Medulla oblongata (tissue), 1 donor: ENCODE measurements around the gene MLST8.
"Not testable (repeated sequence)": the region's sequence is repeated elsewhere in the genome, so short reads cannot be mapped to it uniquely, and the experiment has no call there.

ENCODE experiments used
- DNase-seq: peaks from one replicate; pipeline ENCODE4 v3.0.0-alpha.2; 2015; ENCODE audit errors: extremely low spot score

The MLST8 gene

DNA sequence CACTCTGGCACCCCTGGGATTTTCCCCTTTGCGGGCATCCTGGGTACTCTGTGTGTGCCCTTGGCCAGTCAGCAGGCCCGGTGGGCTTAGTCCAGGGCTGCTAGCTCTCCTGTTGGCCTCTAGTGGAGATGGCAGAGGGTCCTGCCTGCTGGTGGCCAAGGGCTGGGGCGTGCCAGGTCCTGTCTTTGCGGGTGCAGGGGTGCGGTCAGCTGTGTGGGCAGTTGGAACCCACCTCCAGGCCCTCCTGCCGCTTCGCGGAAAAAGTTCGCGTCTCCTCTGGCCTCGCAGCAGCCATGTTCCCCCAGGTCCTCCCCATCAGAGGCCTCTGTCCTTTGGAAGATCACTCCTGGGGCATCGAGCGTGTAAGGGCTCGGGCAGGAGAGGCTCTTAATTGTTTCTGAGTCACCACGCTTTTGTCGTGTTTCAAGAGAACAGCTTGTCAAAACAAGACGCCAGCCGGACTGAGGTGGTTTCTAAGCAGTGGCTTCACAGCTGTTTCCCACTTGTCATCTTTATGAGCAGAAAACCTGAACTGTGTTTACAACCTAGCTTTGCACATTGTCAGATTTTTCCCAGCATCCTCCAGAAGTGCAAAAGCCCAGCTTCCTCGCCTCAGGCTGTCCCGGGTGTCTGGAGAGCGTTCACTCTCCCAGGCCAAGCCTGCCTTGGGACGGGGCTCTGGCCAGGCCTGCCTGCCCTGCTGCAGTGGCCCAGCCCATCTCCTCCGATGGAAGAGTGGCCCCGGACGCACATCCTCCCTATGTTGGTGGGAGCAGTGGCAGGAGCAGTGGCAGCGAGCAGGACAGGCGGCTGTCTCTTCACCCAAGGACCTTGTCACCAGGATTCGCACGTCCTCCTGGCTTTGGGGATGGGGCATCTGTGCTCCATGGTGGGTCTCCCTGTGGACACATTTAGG is 26.0 kb downstream of the MLST8 start:
- DNase-seq = no peak

DNA sequence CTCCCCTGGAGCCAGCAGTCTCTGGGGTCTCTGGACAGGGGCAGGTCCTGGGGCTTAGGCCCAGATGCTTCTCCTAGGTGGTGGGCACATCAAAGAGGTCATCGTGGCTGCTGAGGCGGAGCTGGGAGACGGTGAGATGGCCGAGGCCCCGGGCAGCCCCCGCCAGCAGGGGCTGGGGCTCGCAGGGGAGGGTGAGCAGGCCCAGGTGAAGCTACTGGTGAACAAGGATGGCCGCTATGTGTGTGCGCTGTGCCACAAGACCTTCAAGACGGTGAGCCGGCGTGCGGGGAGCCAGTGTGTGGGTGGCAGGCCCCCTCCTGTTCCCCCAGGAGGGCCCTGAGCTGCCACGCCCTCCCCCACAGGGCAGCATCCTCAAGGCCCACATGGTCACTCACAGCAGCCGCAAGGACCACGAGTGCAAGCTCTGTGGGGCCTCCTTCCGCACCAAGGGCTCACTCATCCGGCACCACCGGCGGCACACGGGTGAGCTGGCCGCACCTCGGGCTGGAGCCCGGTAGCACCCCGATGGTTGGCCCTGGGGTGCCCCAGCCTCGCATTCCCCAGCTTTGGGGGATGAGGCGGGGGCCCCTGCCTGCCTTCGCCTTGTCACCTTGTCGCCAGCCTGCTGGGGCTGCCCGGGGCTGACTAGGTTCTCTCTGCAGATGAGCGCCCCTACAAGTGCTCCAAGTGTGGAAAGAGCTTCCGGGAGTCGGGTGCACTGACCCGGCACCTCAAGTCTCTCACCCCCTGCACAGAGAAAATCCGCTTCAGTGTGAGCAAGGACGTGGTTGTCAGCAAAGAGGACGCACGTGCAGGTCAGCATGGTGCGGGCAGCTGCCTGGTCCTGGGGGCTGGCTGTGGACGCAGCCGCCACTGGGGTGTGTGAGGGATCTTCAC is 27.1 kb downstream of the MLST8 start:
- DNase-seq = no peak

DNA sequence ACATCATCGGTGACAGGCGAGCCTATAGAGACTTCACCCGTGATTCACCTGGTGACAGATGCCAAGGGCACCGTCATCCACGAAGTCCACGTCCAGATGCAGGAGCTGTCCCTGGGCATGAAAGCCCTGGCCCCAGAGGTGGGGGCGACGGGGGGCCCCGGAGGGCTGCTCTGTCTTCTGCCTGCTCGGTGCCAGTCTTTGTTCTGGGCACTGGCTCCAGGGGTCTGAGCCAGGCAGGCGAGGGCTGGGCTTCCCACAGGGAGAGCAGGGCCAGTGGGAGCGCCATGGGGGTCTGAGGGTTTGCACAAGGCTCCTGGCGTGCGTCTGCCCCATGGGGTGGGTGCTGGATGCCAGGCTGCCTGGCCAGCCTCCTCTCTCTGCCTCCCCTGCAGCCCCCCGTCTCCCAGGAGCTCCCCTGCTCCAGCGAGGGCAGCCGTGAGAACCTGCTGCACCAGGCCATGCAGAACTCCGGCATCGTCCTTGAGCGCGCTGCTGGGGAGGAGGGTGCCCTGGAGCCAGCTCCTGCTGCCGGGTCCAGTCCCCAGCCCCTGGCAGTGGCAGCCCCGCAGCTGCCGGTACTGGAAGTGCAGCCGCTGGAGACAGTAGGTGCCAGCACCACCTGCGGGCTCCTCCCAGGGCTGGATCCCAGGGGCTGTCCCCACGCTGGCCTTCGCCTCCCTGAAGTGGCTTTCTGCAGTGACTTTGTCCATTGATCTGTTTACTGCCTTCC is 28.0 kb downstream of the MLST8 start:
- DNase-seq = no peak

DNA sequence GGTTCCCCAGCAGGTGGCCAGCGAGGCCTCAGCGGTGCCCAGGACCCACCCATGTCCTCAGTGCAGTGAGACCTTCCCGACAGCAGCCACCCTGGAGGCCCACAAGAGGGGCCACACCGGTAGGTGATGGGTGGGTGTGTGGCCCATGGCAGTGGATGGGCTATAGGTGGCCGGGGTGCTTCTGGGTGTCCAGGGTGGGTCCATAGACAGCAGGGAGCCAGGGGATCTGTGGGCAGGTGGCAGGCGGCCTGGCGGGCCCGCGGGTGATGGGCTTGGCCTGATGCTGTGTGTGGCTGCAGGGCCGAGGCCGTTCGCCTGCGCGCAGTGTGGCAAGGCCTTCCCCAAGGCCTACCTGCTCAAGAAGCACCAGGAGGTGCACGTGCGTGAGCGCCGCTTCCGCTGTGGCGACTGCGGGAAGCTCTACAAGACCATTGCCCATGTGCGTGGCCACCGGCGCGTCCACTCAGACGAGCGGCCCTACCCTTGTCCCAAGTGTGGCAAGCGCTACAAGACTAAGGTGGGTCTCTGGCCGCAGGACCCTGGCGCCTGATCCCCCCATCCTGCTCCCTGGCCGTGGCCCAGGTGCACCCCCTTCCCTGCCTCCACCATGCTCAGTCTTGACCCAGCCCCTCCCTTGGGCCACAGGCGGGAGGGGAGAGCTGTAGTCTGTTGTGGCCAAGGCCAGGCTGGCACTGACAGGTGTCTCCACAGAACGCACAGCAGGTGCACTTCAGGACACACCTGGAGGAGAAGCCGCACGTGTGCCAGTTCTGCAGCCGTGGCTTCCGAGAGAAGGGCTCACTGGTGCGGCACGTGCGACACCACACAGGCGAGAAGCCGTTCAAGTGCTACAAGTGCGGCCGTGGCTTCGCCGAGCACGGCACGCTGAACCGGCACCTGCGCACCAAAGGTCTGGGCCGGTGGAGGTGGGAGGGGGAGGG is 28.9 kb downstream of the MLST8 start:
- no peak for DNase-seq

DNA sequence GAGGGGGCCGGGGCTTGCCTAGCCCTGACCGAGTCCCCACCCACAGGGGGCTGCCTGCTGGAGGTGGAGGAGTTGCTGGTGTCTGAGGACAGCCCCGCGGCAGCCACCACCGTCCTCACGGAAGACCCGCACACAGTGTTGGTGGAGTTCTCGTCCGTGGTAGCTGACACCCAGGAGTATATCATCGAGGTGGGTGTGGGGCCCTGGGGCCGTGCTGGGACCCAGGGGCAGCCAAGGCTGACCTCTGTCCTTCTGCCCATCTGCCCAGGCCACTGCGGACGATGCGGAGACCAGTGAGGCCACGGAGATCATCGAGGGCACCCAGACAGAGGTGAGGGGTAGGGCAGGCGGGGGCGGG is 29.5 kb downstream of the MLST8 start:
- DNase-seq = no peak

DNA sequence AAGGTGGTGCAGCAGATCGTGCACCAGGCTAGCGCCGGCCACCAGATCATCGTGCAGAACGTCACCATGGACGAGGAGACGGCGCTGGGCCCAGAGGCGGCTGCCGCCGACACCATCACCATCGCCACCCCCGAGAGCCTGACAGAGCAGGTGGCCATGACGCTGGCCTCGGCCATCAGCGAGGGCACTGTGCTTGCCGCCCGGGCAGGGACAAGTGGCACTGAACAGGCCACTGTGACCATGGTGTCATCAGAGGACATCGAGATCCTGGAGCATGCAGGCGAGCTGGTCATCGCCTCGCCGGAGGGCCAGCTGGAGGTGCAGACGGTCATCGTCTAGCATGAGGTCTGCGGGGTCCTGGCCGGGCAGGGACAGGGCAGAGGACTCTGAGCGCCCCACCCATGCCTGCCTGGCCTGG is 30.0 kb downstream of the MLST8 start:
- no peak for DNase-seq

DNA sequence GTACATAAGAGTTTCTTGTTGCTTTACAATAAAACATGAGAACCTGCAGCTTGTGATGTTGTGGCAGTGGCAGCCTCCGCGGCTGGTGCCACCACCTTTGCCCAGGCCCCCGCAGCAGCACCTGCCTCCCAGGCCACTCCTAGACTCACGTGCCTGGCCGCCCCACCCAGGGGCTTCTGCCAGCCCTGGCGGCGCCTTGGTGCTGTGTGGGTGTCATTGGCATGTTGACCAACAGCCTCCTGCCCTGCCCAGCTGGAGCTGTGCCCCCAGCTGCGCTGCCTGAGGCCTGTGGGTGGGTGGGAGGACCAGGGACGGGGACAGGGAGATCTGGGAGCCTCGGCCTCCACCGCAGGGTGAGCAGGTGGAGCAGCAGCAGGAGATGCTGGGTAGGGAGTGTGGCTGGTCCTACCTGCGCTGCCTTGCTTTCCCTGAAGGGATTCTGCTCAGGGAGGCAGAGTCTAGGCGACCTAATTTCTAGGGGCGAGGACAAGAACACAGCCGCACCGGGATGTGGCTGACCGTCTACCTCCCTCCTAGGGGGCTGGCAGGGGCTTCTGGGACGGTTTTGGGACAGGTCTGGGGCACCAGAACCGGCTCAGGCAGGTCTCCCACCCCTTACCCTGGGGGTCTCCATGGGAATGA is 30.6 kb downstream of the MLST8 start:
- no peak for DNase-seq

DNA sequence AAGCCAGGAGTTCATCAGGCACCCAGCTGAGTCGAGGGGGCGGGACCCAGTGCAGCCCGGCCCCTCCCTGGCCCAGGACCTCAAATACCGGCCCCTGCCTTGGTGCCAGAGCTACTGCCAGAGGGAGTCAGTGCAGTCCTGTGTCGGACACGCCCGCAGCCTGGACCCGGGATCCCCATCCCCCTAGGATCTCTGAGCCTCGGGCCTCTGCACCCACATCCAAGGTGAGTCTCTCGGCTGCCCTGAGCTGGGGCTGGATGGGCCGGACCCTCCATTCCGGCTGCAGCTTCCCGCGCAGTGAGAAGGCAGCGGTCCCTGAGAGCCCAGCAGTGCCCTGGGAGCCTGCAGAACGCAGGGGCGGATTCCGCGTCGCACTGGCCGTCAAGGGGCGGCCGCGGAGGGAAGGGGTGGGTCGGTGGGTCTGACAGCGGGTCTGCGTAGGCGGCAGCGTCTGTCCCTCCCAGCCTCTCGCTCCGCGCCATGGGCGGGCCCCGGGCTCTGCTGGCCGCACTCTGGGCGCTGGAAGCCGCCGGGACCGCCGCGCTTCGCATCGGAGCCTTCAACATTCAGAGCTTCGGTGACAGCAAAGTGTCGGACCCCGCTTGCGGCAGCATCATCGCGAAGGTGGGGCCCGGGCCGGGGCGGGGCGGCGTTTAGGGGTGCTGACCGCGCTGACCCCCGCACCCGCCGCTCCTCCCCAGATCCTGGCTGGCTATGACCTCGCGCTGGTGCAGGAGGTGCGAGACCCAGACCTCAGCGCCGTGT is 31.3 kb downstream of the MLST8 start, which contains the start of gene DNASE1L2:
TSS of gene DNASE1L2 (plus strand) at position 108 of the 765 bp plus-strand sequence. CDS start at position 481, 373 bp downstream.
- DNase-seq = no peak

DNA sequence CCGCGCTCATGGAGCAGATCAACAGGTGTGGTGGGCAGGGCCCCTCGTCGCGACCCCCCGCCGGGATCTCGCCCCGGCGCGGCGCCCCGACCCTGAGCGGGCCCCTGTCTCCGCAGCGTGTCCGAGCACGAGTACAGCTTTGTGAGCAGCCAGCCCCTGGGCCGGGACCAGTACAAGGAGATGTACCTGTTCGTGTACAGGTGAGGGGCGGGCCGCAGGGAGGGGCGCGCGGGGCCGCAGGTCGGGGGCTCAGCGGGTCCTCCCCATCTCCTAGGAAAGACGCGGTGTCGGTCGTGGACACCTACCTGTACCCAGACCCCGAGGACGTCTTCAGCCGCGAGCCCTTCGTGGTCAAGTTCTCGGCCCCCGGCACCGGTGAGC is 31.8 kb downstream of the MLST8 start:
- DNase-seq = no peak

DNA sequence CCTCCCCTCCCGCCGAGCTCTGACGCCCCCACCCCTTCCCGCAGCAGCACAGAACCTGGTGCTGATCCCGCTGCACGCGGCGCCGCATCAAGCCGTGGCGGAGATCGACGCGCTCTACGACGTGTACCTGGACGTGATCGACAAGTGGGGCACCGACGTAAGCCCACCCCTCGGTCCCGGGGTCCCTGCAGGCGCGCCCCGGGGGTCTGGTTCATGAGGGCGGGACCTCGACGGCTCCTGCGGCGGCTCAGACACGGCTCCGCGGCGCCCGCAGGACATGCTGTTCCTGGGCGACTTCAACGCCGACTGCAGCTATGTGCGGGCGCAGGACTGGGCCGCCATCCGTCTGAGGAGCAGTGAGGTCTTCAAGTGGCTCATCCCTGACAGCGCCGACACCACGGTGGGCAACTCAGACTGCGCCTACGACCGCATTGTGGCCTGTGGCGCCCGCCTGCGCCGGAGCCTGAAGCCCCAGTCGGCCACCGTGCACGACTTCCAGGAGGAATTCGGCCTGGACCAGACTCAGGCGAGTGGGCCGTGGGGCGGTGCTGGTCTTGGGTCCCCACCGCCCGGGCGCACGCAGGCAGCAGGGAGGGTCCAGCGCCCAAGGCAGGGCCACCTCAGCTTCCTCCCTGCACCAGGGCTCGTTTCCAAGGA is 32.4 kb downstream of the MLST8 start:
- no peak for DNase-seq

DNA sequence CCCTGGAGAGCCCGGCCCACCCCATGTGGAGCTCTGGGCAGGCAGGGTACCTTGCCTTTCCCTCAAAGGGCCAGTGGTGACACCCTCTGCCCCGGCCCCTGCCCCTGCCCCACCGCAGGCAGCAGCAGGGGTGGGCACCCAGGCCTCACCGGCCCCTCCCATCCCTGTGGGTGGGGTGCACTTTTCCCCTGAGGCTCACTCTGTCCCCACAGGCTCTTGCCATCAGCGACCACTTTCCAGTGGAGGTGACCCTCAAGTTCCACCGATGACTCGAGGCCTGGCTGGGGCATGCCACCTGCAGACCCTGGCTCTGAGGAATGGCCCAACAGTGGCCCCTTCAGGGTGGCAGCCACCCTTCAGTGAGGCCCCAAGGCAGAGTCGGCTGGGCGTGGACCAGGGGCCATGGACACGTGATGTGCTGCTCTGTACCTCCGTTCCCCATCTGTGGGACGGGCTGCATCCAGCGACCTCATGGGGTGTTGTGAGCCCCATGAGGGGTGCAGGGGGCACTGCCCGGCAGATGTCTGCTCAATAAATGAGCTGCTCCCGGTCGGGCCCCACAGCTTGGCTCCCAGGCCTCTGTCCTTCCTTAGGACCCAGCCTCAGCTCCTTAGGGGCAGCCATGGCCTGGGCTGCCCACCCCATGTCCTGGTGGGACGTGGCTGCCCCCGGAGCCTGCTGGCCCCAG is 33.0 kb downstream of the MLST8 start:
- no peak for DNase-seq

DNA sequence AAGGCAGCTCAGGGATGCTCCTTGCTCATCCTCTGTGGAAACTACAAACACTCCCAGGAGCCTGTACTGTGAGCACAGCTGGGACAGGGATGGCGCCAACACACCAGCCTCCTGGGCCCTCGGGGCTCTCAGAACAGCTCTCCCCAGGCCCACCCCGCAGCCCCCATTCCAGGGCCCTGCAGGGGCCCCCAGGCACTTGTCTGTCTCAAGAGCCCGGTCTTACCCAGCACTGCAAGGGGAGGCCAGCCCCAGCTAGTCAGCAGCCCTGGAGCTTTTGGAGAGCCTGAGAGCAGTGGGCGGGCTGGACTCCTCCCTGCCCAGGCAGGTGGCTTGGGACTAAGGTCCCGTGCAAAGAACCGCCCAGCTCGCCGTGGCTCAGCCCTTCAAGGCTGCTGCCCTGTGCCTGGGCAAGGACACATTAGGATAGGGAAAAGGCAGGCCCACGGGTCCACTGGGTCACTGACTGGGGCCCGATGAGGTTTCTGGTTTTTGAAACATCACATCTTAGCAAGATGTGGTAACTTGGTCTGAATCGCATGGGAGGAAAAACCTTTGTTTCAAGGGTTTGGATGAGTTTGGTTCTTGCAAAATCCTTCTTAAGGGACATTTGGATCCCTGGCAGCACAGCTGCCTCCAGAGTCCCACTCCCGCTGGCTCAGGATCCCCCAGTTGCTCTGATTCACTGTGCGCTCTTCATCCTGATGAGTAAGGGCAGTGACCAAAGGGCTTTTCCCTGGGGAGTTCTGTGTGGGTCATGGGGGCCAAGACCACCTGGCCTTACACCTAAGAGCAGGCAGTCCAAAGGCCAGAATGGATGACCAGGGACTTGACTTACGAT is 33.8 kb downstream of the MLST8 start:
- DNase-seq = no peak

DNA sequence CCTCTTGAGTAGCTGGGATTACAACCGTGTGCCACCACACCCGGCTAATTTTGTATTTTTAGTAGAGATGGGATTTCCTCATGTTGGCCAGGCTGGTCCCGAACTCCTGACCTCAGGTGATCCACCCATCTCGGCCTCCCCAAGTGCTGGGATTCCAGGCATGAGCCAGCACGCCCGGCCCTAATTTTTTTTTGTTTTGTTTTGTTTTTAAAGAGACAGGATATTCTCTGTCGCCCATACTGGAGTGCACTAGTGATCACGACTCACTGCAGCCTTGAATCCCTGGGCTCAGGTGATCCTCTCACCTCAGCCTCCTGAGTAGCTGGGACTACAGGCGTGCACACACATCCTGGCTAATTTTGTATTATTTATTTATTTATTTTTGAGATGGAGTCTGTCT is 35.1 kb downstream of the MLST8 start:
- DNase-seq = not testable (repeated sequence)

DNA sequence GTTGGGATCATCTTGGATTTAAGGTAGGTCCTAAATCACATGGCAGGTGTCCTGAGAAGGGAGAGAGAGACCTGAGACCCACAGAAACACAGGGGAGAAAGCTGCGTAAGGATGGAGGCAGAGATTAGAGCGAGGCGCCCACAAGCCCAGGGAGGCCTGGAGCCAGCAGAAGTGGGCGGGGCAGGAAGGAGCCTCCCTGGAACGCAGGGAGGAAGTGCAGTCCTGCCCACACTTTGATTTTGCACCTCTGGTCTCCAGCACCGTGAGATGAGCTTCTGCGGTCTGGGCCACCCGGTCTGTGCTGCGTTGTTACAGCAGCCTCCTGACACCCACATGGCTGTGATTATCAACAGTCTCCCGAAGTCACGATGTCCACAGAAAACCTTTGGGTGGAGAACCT is 37.3 kb downstream of the MLST8 start:
- DNase-seq = no peak

DNA sequence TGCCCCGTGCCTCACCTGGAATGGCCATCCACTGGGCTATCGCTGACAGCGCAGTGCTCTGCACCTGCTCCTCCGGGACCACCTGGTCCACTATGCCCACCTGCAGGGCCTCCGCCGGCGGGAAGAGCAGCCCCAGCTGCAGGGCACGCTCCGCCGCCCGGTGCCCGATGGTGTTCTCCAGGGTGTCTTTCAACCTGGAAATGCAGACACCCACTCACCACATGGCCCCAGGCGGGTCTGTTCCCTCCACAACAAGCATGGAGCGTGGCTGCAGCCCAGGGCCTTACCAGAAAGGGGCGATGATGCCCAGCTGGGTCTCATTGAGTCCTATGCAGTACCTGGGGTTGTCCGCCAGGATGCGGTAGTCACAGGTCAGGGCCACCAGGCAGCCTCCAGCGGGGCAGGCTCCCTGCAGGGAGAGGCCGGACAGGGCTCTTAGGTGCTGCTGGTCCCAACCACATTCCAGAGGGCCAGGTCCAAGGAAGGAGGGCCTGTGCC is 37.8 kb downstream of the MLST8 start:
- no peak for DNase-seq

DNA sequence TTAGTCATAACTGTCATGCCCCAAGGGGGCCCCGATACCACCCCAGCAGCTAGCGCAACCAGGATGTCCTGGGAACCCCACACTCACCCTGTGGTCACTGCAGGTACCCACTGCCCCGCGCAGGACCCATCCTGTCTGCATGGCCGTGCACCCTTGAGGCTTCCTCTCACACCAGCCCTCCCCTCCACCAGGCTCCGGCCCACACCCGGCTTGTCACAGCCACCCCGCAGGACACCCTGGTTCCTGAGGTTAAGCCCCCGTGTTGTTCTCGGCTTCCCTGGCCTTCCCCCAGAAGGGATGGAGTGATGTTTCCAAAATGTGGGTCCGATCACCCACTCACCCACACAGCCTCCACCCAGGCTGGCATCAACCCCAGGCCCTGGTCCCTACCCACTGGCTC is 38.5 kb downstream of the MLST8 start:
- no peak for DNase-seq

DNA sequence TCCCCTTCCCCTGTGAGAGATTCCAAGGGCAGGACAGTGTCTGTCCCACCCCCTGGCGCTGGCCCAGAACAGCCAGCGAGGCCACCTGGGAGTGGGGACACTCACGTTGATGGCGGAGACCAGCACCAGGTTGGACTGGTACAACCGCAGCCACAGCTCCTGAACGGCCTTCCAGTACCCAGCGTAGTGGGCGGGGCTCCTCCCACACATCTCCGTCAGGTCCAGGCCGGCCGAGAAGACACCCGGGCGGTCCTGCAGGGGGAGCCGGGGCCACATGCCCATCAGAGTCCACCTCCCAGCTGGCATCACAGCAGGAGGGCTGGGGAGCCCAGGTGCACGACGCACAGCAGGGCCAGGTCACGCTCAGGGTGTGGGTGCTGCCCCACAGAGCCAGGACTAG is 39.0 kb downstream of the MLST8 start:
- no peak for DNase-seq
